ENCODE results near the gene PLEKHM3.
A peak's percentile ranks its signal among the peaks of the same experiment; 100 is the strongest.

PLEKHM3 gene

DNA sequence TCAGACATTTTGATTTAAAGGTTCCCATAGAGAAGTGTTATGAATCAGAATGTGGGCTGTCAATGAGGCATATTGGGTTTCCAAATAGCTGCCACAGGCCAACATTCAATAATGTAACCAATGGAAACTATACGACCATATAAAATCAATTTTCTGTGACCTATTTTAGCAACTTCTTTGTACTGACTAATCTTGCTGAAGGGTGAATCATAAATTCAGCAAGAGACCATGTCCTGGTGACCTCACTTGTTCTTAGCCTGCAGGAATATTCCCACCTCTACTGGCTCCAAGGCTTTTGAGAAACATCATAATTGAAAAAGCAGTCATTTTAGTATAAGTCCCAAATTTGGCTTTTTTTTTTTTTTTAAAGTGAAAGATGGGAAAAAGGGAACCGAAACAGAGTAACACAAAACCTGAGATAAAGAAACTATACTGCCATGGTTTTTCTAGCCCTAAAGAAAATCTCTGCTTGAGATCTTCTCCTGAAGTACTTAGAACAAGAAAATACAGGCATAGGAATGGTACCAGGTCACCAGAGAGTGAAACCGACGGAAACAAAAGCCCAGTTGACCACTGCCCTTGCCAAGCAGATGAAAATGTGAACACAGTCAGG is 32.1 kb downstream of the PLEKHM3 start:
- DNase-seq (ENCODE audit: low spot score): no peak

DNA sequence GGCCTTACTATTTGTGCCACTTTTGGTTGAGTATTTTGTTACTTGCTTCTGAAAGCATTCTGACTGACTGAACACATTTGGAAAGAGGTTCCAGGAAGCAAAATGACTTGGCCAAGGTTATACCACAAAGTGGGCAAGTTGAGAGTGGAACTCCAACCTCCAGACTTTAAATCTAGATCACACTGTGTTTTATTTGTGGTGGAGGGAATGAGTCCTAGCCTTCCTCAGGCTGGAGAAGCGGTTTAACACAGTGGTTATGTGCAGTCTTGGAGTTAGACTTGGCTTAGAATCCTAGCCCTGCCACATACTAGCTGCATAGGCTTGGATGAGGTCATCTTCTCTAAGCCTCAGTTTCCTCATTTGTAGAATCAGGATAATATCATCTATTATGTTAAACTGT is 33.4 kb downstream of the PLEKHM3 start:
- no peak for DNase-seq (ENCODE audit: low spot score)

DNA sequence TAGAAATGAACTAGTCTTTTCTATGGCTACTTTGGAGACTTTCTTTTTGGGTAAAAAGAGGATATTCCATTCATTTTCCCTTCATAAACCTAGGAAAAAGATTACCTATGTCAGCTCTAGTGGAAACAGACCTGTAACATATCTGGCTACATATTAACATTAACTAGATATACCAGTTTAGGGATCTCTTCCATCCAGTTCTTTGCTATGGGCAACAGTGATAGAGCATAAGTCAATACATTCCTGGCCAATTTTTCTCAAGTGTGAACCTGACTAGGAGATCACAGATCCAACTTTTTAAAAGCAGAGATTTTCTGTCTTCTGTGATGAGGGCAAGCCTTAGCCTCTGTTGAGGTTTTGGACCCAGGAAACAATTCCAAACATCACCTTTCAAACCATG is 34.5 kb downstream of the PLEKHM3 start:
- no peak for DNase-seq (ENCODE audit: low spot score)

DNA sequence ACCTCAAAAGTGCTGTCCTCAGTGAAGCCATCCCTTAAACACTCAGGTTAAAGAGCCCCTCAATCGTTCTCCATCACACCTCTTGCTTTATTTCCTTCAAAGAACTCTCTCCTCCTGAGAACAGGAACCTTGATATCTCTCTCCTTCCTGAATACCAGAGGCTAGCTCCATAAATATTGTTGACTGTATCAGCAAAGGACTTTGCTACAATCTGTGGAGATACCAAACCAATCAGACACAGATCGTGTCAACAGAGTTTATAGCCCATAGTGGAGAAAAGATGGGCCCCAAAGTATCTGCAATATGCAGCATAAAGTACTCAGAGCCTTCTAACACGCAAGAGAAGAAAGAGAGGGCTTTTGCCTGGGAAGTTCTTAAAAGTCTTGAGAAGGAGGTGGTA is 36.4 kb downstream of the PLEKHM3 start:
- no peak for DNase-seq (ENCODE audit: low spot score)

DNA sequence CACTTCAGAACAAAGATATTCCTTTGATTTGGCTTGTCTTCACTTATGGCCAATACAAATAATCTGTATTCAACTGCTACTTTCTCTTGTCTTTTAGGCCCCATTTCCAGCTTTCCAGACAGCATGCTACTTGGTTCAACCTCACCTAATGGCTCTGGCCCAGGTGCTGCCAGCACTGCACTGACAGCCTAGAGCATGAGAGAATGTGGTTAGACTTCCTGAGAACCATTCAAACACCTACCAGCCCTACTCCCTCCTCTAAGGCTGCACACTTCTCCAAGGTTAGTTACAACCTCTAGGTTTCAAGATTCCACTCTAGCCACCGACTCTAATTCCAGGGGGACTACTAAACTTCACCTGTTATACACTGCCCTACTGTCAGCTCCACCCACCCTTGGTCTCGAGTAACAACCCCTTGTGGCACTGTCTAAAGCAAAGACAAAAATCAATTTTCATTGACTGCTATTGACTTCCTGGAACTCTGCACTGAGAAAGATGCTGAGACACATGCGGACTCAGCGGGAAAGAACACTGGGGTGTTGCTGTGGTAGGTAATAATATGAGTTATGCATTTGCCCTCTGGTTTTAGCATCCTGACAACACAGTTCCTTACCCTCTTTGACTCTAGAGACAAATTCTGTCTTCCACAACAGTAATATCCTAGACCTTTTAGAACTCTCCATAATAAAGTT is 38.2 kb downstream of the PLEKHM3 start:
- DNase-seq (ENCODE audit: low spot score): no peak

DNA sequence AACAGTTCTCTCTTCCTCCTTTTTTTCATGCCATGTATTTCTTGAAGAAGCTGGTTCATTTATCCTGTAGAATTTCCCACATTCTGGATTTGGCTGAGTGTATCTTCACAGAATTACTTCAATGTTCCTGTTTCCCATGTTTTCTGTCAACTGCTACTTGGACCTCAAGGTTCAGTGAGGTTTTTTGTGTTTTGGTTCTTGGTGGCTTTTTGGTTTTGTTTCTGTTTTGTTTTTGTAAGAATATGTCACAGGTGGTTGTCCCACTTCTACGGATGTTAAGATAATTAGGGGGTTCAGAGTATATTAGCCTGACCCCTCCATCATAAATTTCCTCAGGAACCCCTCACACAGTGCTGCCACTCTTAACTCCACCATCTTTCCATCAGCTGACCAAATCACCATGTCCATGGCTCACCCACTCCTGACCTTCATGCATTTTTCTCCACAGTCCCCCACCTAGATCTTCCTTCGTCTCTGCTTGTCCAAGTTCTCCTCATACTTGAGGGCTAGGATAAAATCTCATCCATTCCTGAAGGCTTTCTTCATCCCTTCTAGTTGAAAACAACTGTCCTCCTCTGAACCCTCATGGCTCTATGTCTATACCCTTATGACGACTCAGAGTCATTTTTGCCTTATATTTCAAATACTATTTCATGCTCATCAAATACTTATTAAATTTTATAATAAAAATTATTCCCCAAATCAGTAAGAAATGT is 40.4 kb downstream of the PLEKHM3 start:
- DNase-seq (ENCODE audit: low spot score): no peak

DNA sequence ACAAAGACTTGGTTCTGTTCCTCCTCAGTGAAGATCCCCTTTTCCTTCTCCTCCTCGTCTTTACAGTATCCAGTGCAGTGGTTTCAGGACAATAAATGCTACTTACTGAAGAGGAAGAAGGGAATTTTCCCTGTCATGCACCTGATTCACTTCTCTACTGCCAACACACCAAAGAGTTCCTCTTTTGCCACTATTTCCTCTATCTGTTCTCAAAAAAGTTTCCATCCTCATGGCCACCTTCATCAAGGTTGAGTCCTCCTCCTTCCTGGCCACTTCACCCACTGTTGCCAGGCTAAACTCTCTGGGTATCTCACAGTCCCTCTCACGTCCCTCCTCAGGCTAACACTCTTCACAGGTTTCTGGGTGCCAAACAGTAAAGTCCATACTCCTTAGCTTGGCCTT is 41.7 kb downstream of the PLEKHM3 start:
- no peak for DNase-seq (ENCODE audit: low spot score)

DNA sequence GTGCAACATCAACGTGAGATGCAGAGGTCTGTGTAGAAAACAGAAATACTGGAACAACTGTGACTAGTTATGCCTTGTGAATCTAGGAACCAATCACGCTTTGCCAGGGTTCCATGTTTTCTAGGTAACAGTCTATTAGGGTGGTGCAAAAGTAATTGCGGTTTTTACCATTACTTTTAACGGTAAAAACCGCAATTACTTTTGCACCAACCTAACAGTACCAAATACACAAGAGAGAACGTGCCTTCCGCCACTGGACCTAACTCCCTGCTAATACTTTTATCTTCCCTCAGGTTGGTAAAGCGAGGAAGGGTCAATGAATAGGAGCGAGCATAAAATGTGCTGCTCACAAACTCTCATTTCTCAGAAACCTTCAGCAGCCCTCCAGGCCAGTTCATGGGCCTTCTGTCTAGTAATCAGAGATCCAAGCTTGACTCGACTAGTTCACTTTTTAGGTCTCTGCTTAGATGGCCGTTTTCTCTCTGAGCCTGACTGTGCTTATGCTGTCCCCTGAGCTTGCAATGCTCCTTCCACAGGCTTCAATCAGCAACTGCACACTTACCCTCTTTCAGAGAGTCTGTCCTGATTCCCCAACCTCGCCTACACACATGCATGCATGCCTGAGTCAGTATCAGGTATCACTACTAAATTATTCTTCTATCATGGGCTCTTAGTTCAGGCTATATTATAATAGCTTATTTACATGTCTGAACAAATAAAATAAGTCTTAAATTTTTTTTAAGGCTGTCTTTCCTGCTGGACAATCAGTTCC is 47.0 kb downstream of the PLEKHM3 start:
- DNase-seq (ENCODE audit: low spot score): no peak

DNA sequence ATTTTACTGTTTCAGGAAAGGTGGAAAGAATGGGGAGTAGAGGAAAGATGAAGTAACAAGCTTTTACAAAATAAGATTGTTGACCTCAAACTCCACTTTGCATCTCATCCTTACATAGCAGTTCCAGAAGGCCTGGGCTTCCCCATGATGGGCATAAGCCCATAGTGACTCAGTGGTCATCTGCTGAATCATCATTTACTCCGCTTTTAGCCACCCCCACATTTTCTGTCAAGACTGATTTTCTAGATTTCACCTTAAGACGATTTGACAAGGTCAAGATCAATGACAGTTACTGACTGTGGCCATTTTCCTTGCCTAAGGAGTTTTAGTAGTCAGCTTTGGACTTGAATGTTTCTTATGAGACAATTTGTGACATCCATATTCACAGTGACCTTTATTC is 49.4 kb downstream of the PLEKHM3 start:
- no peak for DNase-seq (ENCODE audit: low spot score)

DNA sequence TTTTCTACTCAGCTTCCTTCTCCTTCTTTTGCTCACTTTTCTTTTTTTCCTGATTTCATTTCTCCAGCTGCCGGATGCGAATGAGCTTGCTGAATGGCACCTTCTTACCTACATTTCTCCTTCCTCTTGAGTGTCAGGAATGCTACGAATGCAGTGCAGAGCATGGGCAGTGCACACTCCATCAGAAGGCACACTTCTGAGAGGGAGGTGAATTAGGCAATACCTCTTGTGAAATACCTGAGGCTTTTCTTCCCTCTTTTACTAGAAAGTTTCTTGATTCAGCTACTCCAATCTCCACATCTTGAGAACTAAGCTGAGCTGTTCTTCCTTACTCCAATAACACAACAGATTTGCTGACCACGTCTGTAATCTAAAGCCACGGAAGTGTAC is 51.1 kb downstream of the PLEKHM3 start:
- no peak for DNase-seq (ENCODE audit: low spot score)

DNA sequence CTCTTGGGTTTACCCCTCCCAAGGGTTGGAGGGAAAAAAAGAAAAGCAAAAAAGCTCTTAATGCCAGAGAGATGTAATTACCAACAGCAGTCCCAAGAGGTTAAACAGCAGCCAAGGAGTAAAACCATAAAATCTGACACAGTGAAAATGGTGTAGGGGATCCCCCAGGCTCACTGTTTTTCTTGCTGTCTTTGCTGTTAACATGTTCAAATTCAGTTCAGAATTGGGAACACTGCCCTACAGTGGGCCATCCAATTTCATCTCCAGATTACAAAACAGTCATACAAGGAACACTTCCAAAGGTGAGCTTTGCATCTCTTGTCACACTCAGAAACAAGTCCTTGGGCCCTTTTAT is 54.5 kb downstream of the PLEKHM3 start:
- no peak for DNase-seq (ENCODE audit: low spot score)

DNA sequence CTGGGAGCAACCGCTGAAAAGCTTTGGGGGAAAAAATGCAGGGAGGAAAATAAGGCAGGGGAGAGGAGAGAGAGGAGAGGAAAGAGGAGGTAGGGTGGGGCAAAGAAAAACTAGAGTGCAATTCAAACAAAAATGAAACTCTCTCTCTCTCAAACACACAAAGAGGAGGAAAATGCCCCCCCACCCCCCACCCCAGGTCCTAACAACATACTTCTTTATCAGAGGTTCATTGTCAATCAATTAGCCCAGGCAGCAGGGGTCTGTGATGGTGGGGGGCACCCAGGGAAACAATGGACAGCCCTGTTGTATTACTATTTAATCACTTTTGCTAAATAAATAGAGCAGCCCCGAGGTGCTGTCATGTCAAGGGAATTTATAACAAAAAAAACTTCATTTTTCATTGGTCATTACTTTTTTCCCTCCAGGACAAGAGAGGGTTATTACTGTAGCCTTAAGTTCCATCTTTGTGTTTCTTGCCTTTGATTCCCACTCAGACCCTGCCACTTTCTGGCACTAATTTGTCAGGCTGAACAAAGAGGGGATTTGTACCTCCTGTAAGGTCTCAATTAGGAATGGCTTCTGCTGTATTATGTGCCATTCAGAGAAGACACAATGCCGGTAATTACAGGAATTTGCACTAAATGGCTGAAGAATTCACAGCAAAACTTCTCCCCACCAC is 55.0 kb downstream of the PLEKHM3 start:
- DNase-seq (ENCODE audit: low spot score): peak; percentile 28

DNA sequence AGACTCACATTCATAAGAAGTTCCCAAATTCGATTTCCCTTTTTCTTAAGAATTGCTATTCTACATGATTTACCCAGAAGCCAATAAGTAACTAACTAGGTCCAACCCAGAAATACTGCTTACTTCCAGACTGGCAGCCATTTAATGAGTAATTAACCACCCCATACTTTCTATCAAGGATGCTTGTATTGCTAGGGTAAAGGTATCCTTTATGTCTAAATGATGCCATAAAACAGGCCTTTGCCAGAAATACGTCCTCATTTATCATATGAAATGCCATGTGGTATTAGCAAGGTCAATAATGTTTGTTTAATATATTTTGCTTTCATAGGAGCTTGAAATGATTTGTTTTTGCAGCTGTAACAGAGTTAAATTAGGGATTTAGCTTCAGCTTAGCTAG is 56.1 kb downstream of the PLEKHM3 start:
- no peak for DNase-seq (ENCODE audit: low spot score)

DNA sequence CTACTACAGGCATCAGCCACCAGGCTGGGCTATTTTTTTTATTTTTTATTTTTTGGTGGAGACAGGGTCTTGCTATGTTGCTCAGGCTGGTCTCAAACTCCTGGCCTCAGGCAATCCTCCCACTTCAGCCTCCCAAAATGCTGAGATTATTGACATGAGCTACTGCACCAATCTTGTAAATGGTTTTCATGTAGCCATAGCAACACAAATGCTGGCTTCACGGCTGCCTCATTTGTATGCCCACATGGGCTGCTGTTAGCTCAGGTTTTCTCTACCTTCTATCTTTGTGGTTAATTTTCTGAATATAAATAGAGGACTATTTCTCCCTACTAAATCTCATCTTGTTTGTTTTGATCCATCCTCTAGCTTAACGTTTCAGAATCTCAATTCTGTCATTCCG is 58.2 kb downstream of the PLEKHM3 start:
- no peak for DNase-seq (ENCODE audit: low spot score)

DNA sequence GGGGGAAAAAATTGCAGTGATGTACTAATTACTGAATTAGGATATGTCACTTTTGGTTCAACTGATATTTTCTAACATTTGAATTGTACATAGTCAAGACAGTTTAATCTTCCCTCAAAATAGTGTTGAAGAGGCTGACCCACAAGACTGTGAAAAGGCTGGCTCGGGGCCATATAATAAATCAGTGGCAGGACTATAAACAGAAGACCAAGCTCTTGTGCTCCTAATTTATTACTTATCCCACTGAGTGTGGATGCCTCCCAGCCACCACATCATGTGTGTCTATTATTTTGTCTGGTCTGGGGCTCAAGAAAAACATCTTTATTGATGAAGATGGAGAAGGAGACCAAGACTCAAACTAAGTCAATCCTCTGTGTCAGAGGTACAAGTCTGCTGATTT is 64.4 kb downstream of the PLEKHM3 start:
- no peak for DNase-seq (ENCODE audit: low spot score)

DNA sequence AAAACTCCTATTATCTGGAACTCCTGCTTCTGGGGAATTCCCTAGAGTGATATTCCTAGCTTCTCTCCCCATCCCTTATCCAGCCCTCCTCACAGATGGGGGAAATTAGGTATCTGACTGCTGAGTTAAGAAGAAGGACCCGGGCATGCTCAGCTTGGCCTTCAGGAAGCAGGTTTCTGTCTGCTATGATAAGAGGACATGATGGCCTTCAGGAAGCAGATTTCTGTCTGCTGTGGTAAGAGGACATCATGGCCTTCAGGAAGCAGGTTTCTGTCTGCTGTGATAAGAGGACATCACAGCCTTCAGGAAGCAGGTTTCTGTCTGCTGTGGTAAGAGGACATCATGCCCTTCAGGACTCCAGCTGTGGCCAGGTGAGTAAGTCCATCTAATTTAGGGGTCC is 65.2 kb downstream of the PLEKHM3 start:
- DNase-seq (ENCODE audit: low spot score): no peak

DNA sequence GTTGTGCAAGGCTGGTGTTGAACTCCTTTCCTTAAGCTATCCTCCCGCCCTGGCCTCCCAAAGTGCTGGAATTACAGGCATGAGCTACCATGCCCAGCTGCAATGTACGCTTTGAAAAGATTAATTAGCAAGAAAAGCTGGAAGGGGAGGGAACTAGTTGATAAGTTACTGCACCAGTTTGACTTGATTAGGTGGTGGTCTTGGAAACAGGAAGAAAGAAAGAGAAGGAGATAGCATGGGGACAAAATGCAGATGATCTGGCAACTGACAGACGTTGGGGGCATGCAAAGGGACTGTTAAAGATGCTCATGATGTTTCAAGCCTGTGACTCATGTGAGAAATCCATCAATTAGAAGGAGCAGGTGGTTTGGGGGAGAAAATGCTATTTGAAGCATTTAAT is 68.6 kb downstream of the PLEKHM3 start:
- DNase-seq (ENCODE audit: low spot score): no peak

DNA sequence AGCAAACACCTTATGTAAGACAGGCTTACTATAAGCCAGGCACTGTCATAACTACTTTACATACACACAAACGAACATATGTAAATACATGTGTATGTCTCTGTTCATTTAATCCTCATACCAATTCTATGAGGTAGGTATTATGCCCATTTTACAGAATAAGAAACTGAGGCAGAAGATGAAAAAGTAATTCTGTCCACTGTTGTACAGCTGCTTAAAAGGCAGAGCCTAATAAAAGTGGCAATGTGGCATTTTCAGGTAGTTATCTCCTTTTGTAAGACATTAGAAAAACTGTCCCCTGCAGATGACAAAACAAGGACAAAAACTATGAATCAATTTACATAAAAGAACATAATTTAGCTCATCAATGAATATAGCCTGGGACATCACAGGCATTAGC is 69.9 kb downstream of the PLEKHM3 start:
- DNase-seq (ENCODE audit: low spot score): no peak

DNA sequence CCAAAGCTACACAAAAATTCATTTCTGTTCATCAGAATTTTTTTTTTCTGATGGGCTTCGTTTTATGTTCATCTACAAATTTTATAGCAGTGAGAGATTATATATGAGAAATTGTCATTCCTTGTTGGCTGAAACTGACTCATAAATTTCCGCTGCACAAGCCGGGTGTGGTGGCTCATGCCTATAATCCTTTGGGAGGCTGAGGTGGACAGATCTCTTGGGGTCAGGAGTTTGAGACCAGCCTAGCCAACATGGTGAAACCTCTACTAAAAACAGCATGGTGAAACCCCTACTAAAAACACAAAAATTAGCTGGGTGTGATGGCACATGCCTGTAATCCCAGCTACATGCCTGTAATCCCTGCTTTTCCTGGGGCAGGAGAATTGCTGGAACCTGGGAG is 72.0 kb downstream of the PLEKHM3 start:
- no peak for DNase-seq (ENCODE audit: low spot score)

DNA sequence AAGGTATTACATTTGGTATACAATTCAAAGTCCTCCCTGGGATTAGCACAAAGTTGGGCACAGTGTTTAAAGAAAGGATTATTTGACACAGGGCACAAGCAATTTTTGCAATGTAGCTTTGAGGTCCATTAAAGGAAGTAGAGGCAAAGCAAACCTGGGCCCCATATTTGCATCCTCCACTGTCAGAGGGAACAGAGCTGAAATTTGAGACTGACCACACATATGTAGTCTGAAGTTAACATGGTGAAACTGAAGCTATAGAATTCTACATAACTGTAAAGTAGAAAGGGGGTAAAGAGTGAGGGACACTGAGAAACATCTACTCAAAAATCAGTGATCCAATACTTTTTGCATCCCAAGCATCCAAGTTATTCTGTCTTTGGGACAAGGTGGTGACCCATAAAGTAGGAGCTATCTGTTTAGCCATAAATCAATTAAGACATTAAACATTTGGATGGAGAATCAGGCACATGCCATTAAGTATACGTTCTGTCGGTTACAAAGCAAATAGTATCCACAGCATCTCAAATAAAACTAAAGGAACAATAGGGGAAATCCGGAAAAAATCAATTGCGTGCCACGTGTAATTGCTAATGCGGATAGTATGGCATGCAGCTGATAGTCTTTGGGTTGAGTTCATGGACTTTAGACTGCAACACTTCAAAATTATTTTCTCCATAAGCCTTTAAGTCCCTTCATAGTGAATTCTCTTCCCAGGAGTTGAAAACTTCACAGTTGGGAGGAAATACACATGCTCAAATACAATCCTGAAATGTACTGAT is 72.6 kb downstream of the PLEKHM3 start:
- DNase-seq (ENCODE audit: low spot score): no peak

DNA sequence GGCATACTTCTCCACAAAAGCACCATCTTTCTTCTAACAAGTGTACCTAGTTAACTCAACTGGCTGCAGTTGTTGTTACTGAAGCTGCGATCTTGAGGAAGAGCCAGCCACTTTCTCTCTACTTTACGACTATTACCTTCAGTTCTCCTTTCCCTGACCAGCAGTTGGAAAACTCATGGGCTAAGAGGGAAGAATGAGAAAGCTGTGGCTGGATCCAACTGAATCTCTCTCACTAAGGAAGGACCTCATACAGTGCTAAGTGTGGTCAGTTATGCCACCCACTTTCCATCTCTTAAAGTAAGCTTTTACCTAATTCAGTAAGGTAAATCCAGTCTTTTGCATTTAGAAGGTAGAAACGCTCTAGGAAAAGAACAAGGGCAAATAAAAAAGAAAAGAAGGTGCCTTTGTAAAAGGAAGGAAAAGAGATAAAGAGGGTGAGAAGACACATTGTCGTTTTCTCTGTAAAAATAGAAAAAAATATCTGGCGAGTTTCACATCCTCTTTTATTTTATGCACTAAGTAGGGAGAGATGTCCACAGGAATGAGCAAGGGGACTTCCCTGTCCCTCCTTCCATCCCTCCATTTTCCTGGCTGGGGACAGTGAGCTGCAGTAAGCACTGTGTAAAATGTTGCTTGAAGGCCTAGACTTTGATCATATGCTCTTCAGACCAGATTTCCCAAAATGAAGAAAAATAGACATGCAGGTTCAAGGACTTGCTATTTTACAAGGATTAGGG is 73.4 kb downstream of the PLEKHM3 start:
- no peak for DNase-seq (ENCODE audit: low spot score)

Data from COLO829 (cell line).